ENCODE results near the gene ABHD5. TPM values are rescaled to one million over a fixed set of nuclear protein-coding genes. Genes with fewer than 3 reads are reported as not detected.

ABHD5 gene
- total RNA-seq, 1 experiment from 2014 or later, result 20.3 TPM

- Mint-ChIP-seq H3K9me3 (ENCODE audit: low read depth, unreplicated experiment) (no peaks in the 10 kb centered on the region), H3K36me3 (ENCODE audit: insufficient read depth, unreplicated experiment) (no peaks in the 10 kb centered on the region), H3K4me3 (ENCODE audit: low read depth, unreplicated experiment) (no peak overlapping the region), H3K4me1 (ENCODE audit: low read depth, unreplicated experiment) (peaks cover 30% of the 10 kb centered on the region), H3K27me3 (ENCODE audit: unreplicated experiment) (no peaks in the 10 kb centered on the region), H3K27ac (ENCODE audit: unreplicated experiment) (no peak overlapping the region)
- intact Hi-C loops (cut with micrococcal nuclease; ENCODE audit: unreplicated experiment), result loop anchor here (5.0 kb wide), 2 partner anchors 158 to 497 kb away; no protein-coding TSS in a partner anchor
- peak; percentile 26 for DNase-seq
- BruUV-seq (replicated peaks), result no TSS peak
- peak; percentile 23 for TF ChIP-seq CTCF (IDR thresholded peaks at IDR 0.05; ENCODE audit: unreplicated experiment)
- CTCF ChIA-PET, result interaction anchor here (1.5 kb wide), 1 partner anchor 10 kb away, joined by 4 read pairs; no protein-coding TSS in a partner anchor
These were observed 9.1 kb downstream of the ABHD5 start for GRCh38 chr3:43699864-43700263.

- no peak for DNase-seq
- CTCF ChIA-PET, result no interaction called here
- Mint-ChIP-seq H3K4me3 (ENCODE audit: low read depth, unreplicated experiment) (no peak overlapping the region), H3K4me1 (ENCODE audit: low read depth, unreplicated experiment) (peaks cover 12% of the 10 kb centered on the region), H3K27me3 (ENCODE audit: unreplicated experiment) (no peaks in the 10 kb centered on the region), H3K9me3 (ENCODE audit: low read depth, unreplicated experiment) (no peaks in the 10 kb centered on the region), H3K27ac (ENCODE audit: unreplicated experiment) (no peak overlapping the region), H3K36me3 (ENCODE audit: insufficient read depth, unreplicated experiment) (no peaks in the 10 kb centered on the region)
- no TSS peak for BruUV-seq (replicated peaks)
- intact Hi-C loops (cut with micrococcal nuclease; ENCODE audit: unreplicated experiment), result loop anchor here (5.0 kb wide), 3 partner anchors 48 to 493 kb away; no protein-coding TSS in a partner anchor
- TF ChIP-seq CTCF (IDR thresholded peaks at IDR 0.05; ENCODE audit: unreplicated experiment), result no peak
These were observed 14.0 kb downstream of the ABHD5 start for GRCh38 chr3:43704697-43705096.

- H3K27ac Mint-ChIP-seq (ENCODE audit: unreplicated experiment), result no peak overlapping the region
- H3K9me3 Mint-ChIP-seq (ENCODE audit: low read depth, unreplicated experiment), result no peaks in the 10 kb centered on the region
- H3K4me1 Mint-ChIP-seq (ENCODE audit: low read depth, unreplicated experiment), result peaks cover 12% of the 10 kb centered on the region
- no peaks in the 10 kb centered on the region for H3K36me3 Mint-ChIP-seq (ENCODE audit: insufficient read depth, unreplicated experiment)
- no peak for DNase-seq
- CTCF ChIA-PET, result no interaction called here
- TF ChIP-seq CTCF (IDR thresholded peaks at IDR 0.05; ENCODE audit: unreplicated experiment), result no peak
- H3K27me3 Mint-ChIP-seq (ENCODE audit: unreplicated experiment), result no peaks in the 10 kb centered on the region
- intact Hi-C loops (cut with micrococcal nuclease; ENCODE audit: unreplicated experiment), result loop anchor here (5.0 kb wide), 1 partner anchor 46 kb away; no protein-coding TSS in a partner anchor
- H3K4me3 Mint-ChIP-seq (ENCODE audit: low read depth, unreplicated experiment), result no peak overlapping the region
- no TSS peak for BruUV-seq (replicated peaks)
These were observed 15.6 kb downstream of the ABHD5 start for GRCh38 chr3:43706342-43706741.

GRCh38 chr3:43707266-43707665 is 16.5 kb downstream of the ABHD5 start:
- no TSS peak for BruUV-seq (replicated peaks)

More at GRCh38 chr3:43707266-43707665, 16.5 kb downstream of the ABHD5 start:
- peak; percentile 14 for DNase-seq
- no peaks in the 10 kb centered on the region for H3K36me3 Mint-ChIP-seq (ENCODE audit: insufficient read depth, unreplicated experiment)
- peaks cover 12% of the 10 kb centered on the region for H3K4me1 Mint-ChIP-seq (ENCODE audit: low read depth, unreplicated experiment)
- no peaks in the 10 kb centered on the region for H3K9me3 Mint-ChIP-seq (ENCODE audit: low read depth, unreplicated experiment)
- CTCF ChIA-PET, result no interaction called here
- no peak overlapping the region for H3K4me3 Mint-ChIP-seq (ENCODE audit: low read depth, unreplicated experiment)
- intact Hi-C loops (cut with micrococcal nuclease; ENCODE audit: unreplicated experiment), result loop anchor here (5.0 kb wide), 1 partner anchor 45 kb away; no protein-coding TSS in a partner anchor
- no peak for TF ChIP-seq CTCF (IDR thresholded peaks at IDR 0.05; ENCODE audit: unreplicated experiment)
- no peaks in the 10 kb centered on the region for H3K27me3 Mint-ChIP-seq (ENCODE audit: unreplicated experiment)
- peak overlapping the region; percentile 42 for H3K27ac Mint-ChIP-seq (ENCODE audit: unreplicated experiment)

Measured in Calu3 (cell line).